Measurements from ENCODE around the gene SLX9.

Gene SLX9

GRCh38 chr21:44946254-44947041 lies 6.6 kb downstream of the SLX9 start:
- no peak overlapping the region for H3K4me3 ChIP-seq (ENCODE audit: low read depth, low read length)
- no peak for TF ChIP-seq CTCF (IDR thresholded peaks at IDR 0.05; ENCODE audit: borderline replicate concordance, insufficient read depth, low read depth, low read length)

GRCh38 chr21:44947111-44947929 lies 7.5 kb downstream of the SLX9 start:
- no peak for TF ChIP-seq CTCF (IDR thresholded peaks at IDR 0.05; ENCODE audit: borderline replicate concordance, insufficient read depth, low read depth, low read length)
- no peak overlapping the region for H3K4me3 ChIP-seq (ENCODE audit: low read depth, low read length)

GRCh38 chr21:44947930-44948331 lies 8.1 kb downstream of the SLX9 start:
- no peak for TF ChIP-seq CTCF (IDR thresholded peaks at IDR 0.05; ENCODE audit: borderline replicate concordance, insufficient read depth, low read depth, low read length)

GRCh38 chr21:44948426-44949120 lies 8.7 kb downstream of the SLX9 start:
- no peak overlapping the region for H3K4me3 ChIP-seq (ENCODE audit: low read depth, low read length)
- no peak for TF ChIP-seq CTCF (IDR thresholded peaks at IDR 0.05; ENCODE audit: borderline replicate concordance, insufficient read depth, low read depth, low read length)

More at GRCh38 chr21:44947930-44948331, 8.1 kb downstream of the SLX9 start:
- H3K4me3 ChIP-seq (ENCODE audit: low read depth, low read length) = no peak overlapping the region

GRCh38 chr21:44949161-44949778 lies 9.4 kb downstream of the SLX9 start:
- H3K4me3 ChIP-seq (ENCODE audit: low read depth, low read length) = no peak overlapping the region
- no peak for TF ChIP-seq CTCF (IDR thresholded peaks at IDR 0.05; ENCODE audit: borderline replicate concordance, insufficient read depth, low read depth, low read length)

GRCh38 chr21:44949779-44950198 lies 10.0 kb downstream of the SLX9 start:
- H3K4me3 ChIP-seq (ENCODE audit: low read depth, low read length) = no peak overlapping the region
- TF ChIP-seq CTCF (IDR thresholded peaks at IDR 0.05; ENCODE audit: borderline replicate concordance, insufficient read depth, low read depth, low read length) = peak; percentile 90

All from GM12875 (cell line).